Parathyroid adenoma (tissue), 2 donors: ENCODE results near the gene SMARCA2.

Experiments
- H2AFZ ChIP-seq: fragments of 300-600 bp; sonication (generic); one replicate; pipeline ENCODE4 v1.7.0; 2017; ENCODE audit warnings: antibody characterized with exemption, mild to moderate bottlenecking
- H3K27ac ChIP-seq: fragments of 300-600 bp; sonication (generic); one replicate; pipeline ENCODE4 v1.7.0; 2017
- H3K27me3 ChIP-seq: fragments of 300-600 bp; sonication (generic); one replicate; pipeline ENCODE4 v1.7.0; 2017; ENCODE audit warnings: low read length; ENCODE audit not compliant: control insufficient read depth, insufficient read depth
- H3K36me3 ChIP-seq: fragments of 300-600 bp; sonication (generic); one replicate; pipeline ENCODE4 v1.7.0; 2017; ENCODE audit warnings: low read length; ENCODE audit not compliant: control insufficient read depth, insufficient read depth
- H3K4me1 ChIP-seq: fragments of 300-600 bp; sonication (generic); one replicate; pipeline ENCODE4 v1.7.0; 2017; ENCODE audit warnings: control low read depth
- H3K4me2 ChIP-seq: fragments of 300-600 bp; sonication (generic); one replicate; pipeline ENCODE4 v1.7.0; 2017; ENCODE audit warnings: low read length
- H3K4me3 ChIP-seq: fragments of 300-600 bp; sonication (generic); one replicate; pipeline ENCODE4 v1.7.0; 2017; ENCODE audit warnings: low read depth, low read length
- H3K79me2 ChIP-seq: fragments of 300-600 bp; sonication (generic); one replicate; pipeline ENCODE4 v1.7.0; 2017; ENCODE audit warnings: control low read depth
- H3K9ac ChIP-seq: fragments of 300-600 bp; sonication (generic); one replicate; pipeline ENCODE4 v1.7.0; 2017; ENCODE audit warnings: mild to moderate bottlenecking
- H3K9me3 ChIP-seq: fragments of 300-600 bp; sonication (generic); one replicate; pipeline ENCODE4 v1.7.0; 2017; ENCODE audit warnings: low read length; ENCODE audit not compliant: control insufficient read depth
- CTCF ChIP-seq: fragments of 300-600 bp; sonication (generic); IDR thresholded peaks from one replicate; pipeline ENCODE4 v1.7.0; 2017; ENCODE audit warnings: antibody characterized with exemption, mild to moderate bottlenecking
- donor health status: primary hyperparathyroidism.

The SMARCA2 gene

GRCh38 chr9:2106666-2107065 lies 91.5 kb downstream of the SMARCA2 start:
- TF ChIP-seq CTCF: no peak
- Histone ChIP-seq H3K36me3 (no peaks in the 10 kb centered on the region), H3K9ac (no peak overlapping the region), H2AFZ (no peak overlapping the region), H3K4me3 (no peak overlapping the region), H3K27ac (no peak overlapping the region), H3K27me3 (no peaks in the 10 kb centered on the region), H3K9me3 (no peaks in the 10 kb centered on the region), H3K4me2 (no peak overlapping the region), H3K79me2 (no peaks in the 10 kb centered on the region), H3K4me1 (no peaks in the 10 kb centered on the region)

GRCh38 chr9:2107906-2108451 lies 92.8 kb downstream of the SMARCA2 start:
- Histone ChIP-seq H3K4me3 (no peak overlapping the region), H3K36me3 (no peaks in the 10 kb centered on the region), H3K4me2 (no peak overlapping the region), H3K27me3 (no peaks in the 10 kb centered on the region), H2AFZ (no peak overlapping the region), H3K4me1 (no peaks in the 10 kb centered on the region), H3K27ac (no peak overlapping the region), H3K9ac (no peak overlapping the region), H3K79me2 (no peaks in the 10 kb centered on the region), H3K9me3 (no peaks in the 10 kb centered on the region)
- no peak for TF ChIP-seq CTCF

GRCh38 chr9:2109069-2109650 lies 94.0 kb downstream of the SMARCA2 start:
- H3K9ac ChIP-seq: no peak overlapping the region
- no peaks in the 10 kb centered on the region for H3K79me2 ChIP-seq
- H3K27ac ChIP-seq: no peak overlapping the region
- no peaks in the 10 kb centered on the region for H3K4me1 ChIP-seq
- no peak overlapping the region for H2AFZ ChIP-seq
- no peaks in the 10 kb centered on the region for H3K36me3 ChIP-seq
- H3K4me2 ChIP-seq: no peak overlapping the region
- H3K27me3 ChIP-seq: no peaks in the 10 kb centered on the region
- no peak for TF ChIP-seq CTCF
- no peaks in the 10 kb centered on the region for H3K9me3 ChIP-seq
- H3K4me3 ChIP-seq: no peak overlapping the region

- no peaks in the 10 kb centered on the region for H3K4me1 ChIP-seq
- H3K27me3 ChIP-seq: no peaks in the 10 kb centered on the region
- H3K4me3 ChIP-seq: no peak overlapping the region
- H3K36me3 ChIP-seq: no peaks in the 10 kb centered on the region
- H3K27ac ChIP-seq: no peak overlapping the region
- H3K4me2 ChIP-seq: no peak overlapping the region
- TF ChIP-seq CTCF: no peak
- H2AFZ ChIP-seq: no peak overlapping the region
- H3K79me2 ChIP-seq: no peaks in the 10 kb centered on the region
- H3K9me3 ChIP-seq: no peaks in the 10 kb centered on the region
- no peak overlapping the region for H3K9ac ChIP-seq
These were observed 94.9 kb downstream of the SMARCA2 start for GRCh38 chr9:2110036-2110435.

- no peak overlapping the region for H3K4me3 ChIP-seq
- H3K9ac ChIP-seq: no peak overlapping the region
- H3K27ac ChIP-seq: no peak overlapping the region
- no peaks in the 10 kb centered on the region for H3K9me3 ChIP-seq
- H3K4me2 ChIP-seq: no peak overlapping the region
- H2AFZ ChIP-seq: no peak overlapping the region
- H3K4me1 ChIP-seq: no peaks in the 10 kb centered on the region
- no peaks in the 10 kb centered on the region for H3K79me2 ChIP-seq
- H3K36me3 ChIP-seq: no peaks in the 10 kb centered on the region
- TF ChIP-seq CTCF: peak; percentile 16
- no peaks in the 10 kb centered on the region for H3K27me3 ChIP-seq
These were observed 100.9 kb downstream of the SMARCA2 start for GRCh38 chr9:2116073-2116472.
